C4-2B (cell line): ENCODE results near the gene C4orf33.

ENCODE experiments used
- ZFX ChIP-seq: fragments of 450-650 bp; IDR thresholded peaks from 2 replicates; pipeline ENCODE4 v1.6.1; 2017
- TF ChIP-seq, protein P1 (sequence below): fragments of 450-650 bp; conservative IDR thresholded peaks from 2 replicates; pipeline ENCODE4 v1.5.1; 2017; ENCODE audit warnings: mild to moderate bottlenecking

DNA sequence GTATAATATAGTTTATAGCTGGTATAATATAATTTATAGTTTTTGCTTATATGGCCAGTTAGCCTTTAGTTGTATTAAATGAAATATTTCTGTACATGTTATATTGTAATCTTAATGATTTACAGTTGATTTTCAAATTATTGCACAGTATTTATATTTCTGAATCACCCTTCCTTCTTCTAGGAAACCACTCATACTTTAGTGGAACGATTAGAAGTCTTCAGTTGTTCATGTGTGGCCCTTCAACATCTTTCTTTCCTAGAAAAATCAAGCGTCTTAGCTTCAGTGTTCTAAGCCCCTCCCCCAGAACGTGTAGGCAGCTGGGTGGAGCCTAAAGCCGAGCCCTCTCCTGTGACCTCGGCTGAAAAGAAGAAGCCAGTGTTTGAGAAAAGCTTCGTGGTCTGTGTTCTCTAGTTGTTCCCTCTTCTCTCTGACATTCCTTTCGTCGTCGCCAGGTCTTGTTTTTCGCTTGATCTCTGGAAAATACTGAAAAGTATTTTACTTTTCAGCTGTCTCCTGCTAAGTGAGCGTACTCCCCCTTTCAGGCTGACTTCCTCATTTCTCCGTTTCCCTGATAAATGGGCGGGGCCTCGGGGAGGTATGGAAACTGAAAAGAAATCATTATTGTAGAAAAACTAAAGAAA lies at the start of gene C4orf33:
- TF ChIP-seq, protein P1, sequence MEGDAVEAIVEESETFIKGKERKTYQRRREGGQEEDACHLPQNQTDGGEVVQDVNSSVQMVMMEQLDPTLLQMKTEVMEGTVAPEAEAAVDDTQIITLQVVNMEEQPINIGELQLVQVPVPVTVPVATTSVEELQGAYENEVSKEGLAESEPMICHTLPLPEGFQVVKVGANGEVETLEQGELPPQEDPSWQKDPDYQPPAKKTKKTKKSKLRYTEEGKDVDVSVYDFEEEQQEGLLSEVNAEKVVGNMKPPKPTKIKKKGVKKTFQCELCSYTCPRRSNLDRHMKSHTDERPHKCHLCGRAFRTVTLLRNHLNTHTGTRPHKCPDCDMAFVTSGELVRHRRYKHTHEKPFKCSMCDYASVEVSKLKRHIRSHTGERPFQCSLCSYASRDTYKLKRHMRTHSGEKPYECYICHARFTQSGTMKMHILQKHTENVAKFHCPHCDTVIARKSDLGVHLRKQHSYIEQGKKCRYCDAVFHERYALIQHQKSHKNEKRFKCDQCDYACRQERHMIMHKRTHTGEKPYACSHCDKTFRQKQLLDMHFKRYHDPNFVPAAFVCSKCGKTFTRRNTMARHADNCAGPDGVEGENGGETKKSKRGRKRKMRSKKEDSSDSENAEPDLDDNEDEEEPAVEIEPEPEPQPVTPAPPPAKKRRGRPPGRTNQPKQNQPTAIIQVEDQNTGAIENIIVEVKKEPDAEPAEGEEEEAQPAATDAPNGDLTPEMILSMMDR, result no peak
- no peak for TF ChIP-seq ZFX
